GM12878 (cell line): ENCODE data around the gene GFPT1.

Source experiments
- EZH2 ChIP-seq: IDR thresholded peaks from 2 replicates; pipeline ENCODE4 v1.6.1; 2012; ENCODE audit warnings: low read depth, mild to moderate bottlenecking, control low read depth, inconsistent platforms, low read length, borderline replicate concordance; ENCODE audit not compliant: control insufficient read depth
- NFYB ChIP-seq: IDR thresholded peaks from 2 replicates; pipeline ENCODE4 v1.6.1; 2011; ENCODE audit warnings: low read depth, mild to moderate bottlenecking, low read length, improper control_type of control experiment, moderate library complexity; ENCODE audit not compliant: insufficient read depth
- USF2 ChIP-seq: IDR thresholded peaks from 2 replicates; pipeline ENCODE4 v1.6.1; 2011; ENCODE audit warnings: low read depth, low read length, improper control_type of control experiment, borderline replicate concordance

- no peak for TF ChIP-seq NFYB
- TF ChIP-seq EZH2 = no peak
- no peak for TF ChIP-seq USF2
These were observed 29.1 kb upstream of the GFPT1 start for GRCh38 chr2:69416147-69416546.
